SK-N-SH (cell line): ENCODE results near the gene TSPAN8. TPM values are rescaled to one million over a fixed set of nuclear protein-coding genes. Genes with fewer than 3 reads are reported as not detected.

Experiments used
- CTCF ChIA-PET: fragments of 300-600, 350-600 bp; formaldehyde crosslinking; extraction: SDS; loops from one replicate; lab custom pipeline; 2021; lab: Yijun Ruan, JAX
- POLR2A ChIA-PET: fragments of 350-600 bp; sonication (Branson Sonifier 250); formaldehyde crosslinking; extraction: SDS; loops from one replicate; lab custom pipeline; 2020; ENCODE audit warnings: antibody characterized with exemption, inconsistent platforms; lab: Yijun Ruan, JAX
- DNase-seq: peaks from one replicate; pipeline ENCODE4 v3.0.0; 2012
- H2AFZ ChIP-seq: fragments of 200-600 bp; sonication (generic); 2 replicates; pipeline ENCODE4 v1.8.1; 2016; ENCODE audit warnings: antibody characterized with exemption, mild to moderate bottlenecking, low read depth
- H3F3A ChIP-seq: fragments of 200-600 bp; sonication (generic); replicated peaks from 2 replicates; pipeline ENCODE3; 2016; ENCODE audit warnings: antibody characterized with exemption, mild to moderate bottlenecking; ENCODE audit not compliant: insufficient read depth
- H3K27ac ChIP-seq, 2 experiments: fragments of 200-500 bp in 1 of 2; fragments of 200-600 bp in 1 of 2; sonication (Bioruptor generic) in 1 of 2; sonication (generic), shearing (Covaris generic) in 1 of 2; 2 replicates each; pipeline versions ENCODE4 v1.5.1 to v1.6.1; 2014 to 2016; ENCODE audit warnings: low read depth in 2 of 2, inconsistent platforms in 1 of 2, low read length in 1 of 2, mild to moderate bottlenecking in 1 of 2, mixed read lengths in 1 of 2
- H3K27me3 ChIP-seq: fragments of 200-600 bp; sonication (generic), shearing (Covaris generic); 2 replicates; pipeline ENCODE4 v1.6.1; 2016; ENCODE audit warnings: mixed run types; ENCODE audit not compliant: insufficient read depth
- H3K36me3 ChIP-seq, 2 experiments: fragments of 200-500 bp in 1 of 2; fragments of 200-600 bp in 1 of 2; sonication (Bioruptor generic) in 1 of 2; sonication (generic) in 1 of 2; replicated peaks in 1 of 2; 2 replicates each; pipeline versions ENCODE3 to v1.5.1; 2014 to 2016; ENCODE audit warnings: low read length in 1 of 2, mild to moderate bottlenecking in 1 of 2; ENCODE audit not compliant: insufficient read depth in 2 of 2, control insufficient read depth in 1 of 2
- H3K4me1 ChIP-seq, 2 experiments: fragments of 200-500 bp in 1 of 2; fragments of 200-600 bp in 1 of 2; sonication (Bioruptor generic) in 1 of 2; sonication (generic), shearing (Covaris generic) in 1 of 2; 2 replicates each; pipeline versions ENCODE4 v1.5.1 to v1.6.1; 2014 to 2016; ENCODE audit warnings: low read depth in 1 of 2, low read length in 1 of 2, mixed run types in 1 of 2; ENCODE audit not compliant: insufficient read depth in 2 of 2, control insufficient read depth in 1 of 2
- H3K4me2 ChIP-seq: fragments of 200-600 bp; sonication (generic), shearing (Covaris generic); 2 replicates; pipeline ENCODE4 v1.6.1; 2017; ENCODE audit warnings: mixed run types
- H3K4me3 ChIP-seq, 2 experiments: fragments of 200-500 bp in 1 of 2; fragments of 200-600 bp in 1 of 2; sonication (Bioruptor generic) in 1 of 2; sonication (generic), shearing (Covaris generic) in 1 of 2; 2 replicates each; pipeline versions ENCODE4 v1.5.1 to v1.8.1; 2014 to 2016; ENCODE audit warnings: low read depth in 2 of 2, inconsistent platforms in 1 of 2, low read length in 1 of 2, mild to moderate bottlenecking in 1 of 2, mixed read lengths in 1 of 2, moderate library complexity in 1 of 2
- H3K79me2 ChIP-seq: fragments of 200-600 bp; sonication (generic); 2 replicates; pipeline ENCODE4 v1.8.1; 2017; ENCODE audit warnings: mild to moderate bottlenecking; ENCODE audit not compliant: insufficient read depth
- H3K9ac ChIP-seq: fragments of 200-600 bp; sonication (generic); 2 replicates; pipeline ENCODE4 v1.6.1; 2017; ENCODE audit warnings: mixed run types
- H3K9me2 ChIP-seq: fragments of 200-600 bp; sonication (generic); 2 replicates; pipeline ENCODE4 v1.6.1; 2017; ENCODE audit warnings: mixed run types
- H3K9me3 ChIP-seq: fragments of 200-600 bp; sonication (generic); 2 replicates; pipeline ENCODE4 v1.6.1; 2017; ENCODE audit warnings: mixed run types, mild to moderate bottlenecking, moderate library complexity
- H4K20me1 ChIP-seq: fragments of 200-600 bp; sonication (generic); 2 replicates; pipeline ENCODE4 v1.6.1; 2017; ENCODE audit warnings: mild to moderate bottlenecking, mixed run types; ENCODE audit not compliant: insufficient read depth
- CTCF ChIP-seq: fragments of 200-600 bp; sonication (generic); IDR thresholded peaks from 2 replicates; pipeline ENCODE4 v1.6.1; 2017; ENCODE audit warnings: antibody characterized with exemption, mild to moderate bottlenecking, moderate library complexity
- EP300 ChIP-seq, 2 experiments: IDR thresholded peaks; 2 replicates each; pipeline versions ENCODE4 v1.4.0 to v1.6.1; 2012; ENCODE audit warnings: borderline replicate concordance in 1 of 2, low read depth in 1 of 2, low read length in 1 of 2
- EZH2phosphoT487 ChIP-seq: fragments of 200-600 bp; sonication (generic); IDR thresholded peaks from 2 replicates; pipeline ENCODE4 v1.6.1; 2017; ENCODE audit warnings: low read depth, mixed run types, mild to moderate bottlenecking, antibody characterized with exemption, moderate library complexity, borderline replicate concordance
- FOSL2 ChIP-seq: IDR thresholded peaks from 2 replicates; pipeline ENCODE4 v1.4.0; 2012; ENCODE audit warnings: low read depth, mild to moderate bottlenecking, moderate library complexity, borderline replicate concordance
- FOXM1 ChIP-seq: IDR thresholded peaks from 2 replicates; pipeline ENCODE4 v1.4.0; 2012; ENCODE audit warnings: low read depth, mild to moderate bottlenecking
- GABPA ChIP-seq: IDR thresholded peaks from 2 replicates; pipeline ENCODE4 v1.4.0; 2012; ENCODE audit warnings: low read depth, mild to moderate bottlenecking
- JUND ChIP-seq: IDR thresholded peaks from 2 replicates; pipeline ENCODE4 v1.4.0; 2012
- MEF2A ChIP-seq: IDR thresholded peaks from 2 replicates; pipeline ENCODE4 v1.4.0; 2012; ENCODE audit warnings: low read depth, borderline replicate concordance
- MXI1 ChIP-seq: IDR thresholded peaks from 2 replicates; pipeline ENCODE4 v1.6.1; 2012; ENCODE audit warnings: mild to moderate bottlenecking, low read depth, low read length, improper control_type of control experiment
- NFIC ChIP-seq: IDR thresholded peaks from 2 replicates; pipeline ENCODE4 v1.4.0; 2012; ENCODE audit warnings: borderline replicate concordance
- RAD21 ChIP-seq: IDR thresholded peaks from 2 replicates; pipeline ENCODE4 v1.6.1; 2012; ENCODE audit warnings: mild to moderate bottlenecking, low read length
- RCOR1 ChIP-seq: fragments of 150-350 bp; IDR thresholded peaks from 2 replicates; pipeline ENCODE4 v1.6.1; 2017; ENCODE audit warnings: antibody characterized with exemption, low read length
- REST ChIP-seq: IDR thresholded peaks from 2 replicates; pipeline ENCODE4 v1.6.1; 2012; ENCODE audit warnings: mild to moderate bottlenecking, low read depth, low read length, moderate library complexity
- RXRA ChIP-seq: IDR thresholded peaks from 2 replicates; pipeline ENCODE4 v1.4.0; 2012; ENCODE audit warnings: low read depth, mild to moderate bottlenecking, borderline replicate concordance
- SIN3A ChIP-seq: IDR thresholded peaks from 2 replicates; pipeline ENCODE4 v1.6.1; 2012; ENCODE audit warnings: low read depth, mild to moderate bottlenecking, low read length, moderate library complexity, borderline replicate concordance
- WGBS: methylation state at CpG from one replicate; pipeline ENCODE4 v1.1.6; 2017; ENCODE audit warnings: low lambda C conversion rate; 5-methylcytosine and 5-hydroxymethylcytosine counted together
- polyA plus RNA-seq, 3 experiments: library from polyadenylated mRNA; depleted of rRNA; stranded (reverse); fragments of >200 nt; gene quantifications; 2 replicates each; pipeline ENCODE4 v1.2.3, GENCODE V29; 2012
- TF ChIP-seq, protein P1 (sequence below): fragments of 150-350 bp; IDR thresholded peaks from 2 replicates; pipeline ENCODE4 v1.6.1; 2016; ENCODE audit warnings: mild to moderate bottlenecking, low read depth, low read length
- TF ChIP-seq, protein P2 (sequence below): IDR thresholded peaks from 2 replicates; pipeline ENCODE4 v1.4.0; 2012; ENCODE audit warnings: low read depth, borderline replicate concordance
- TF ChIP-seq, protein P3 (sequence below): fragments of 150-350 bp; IDR thresholded peaks from 2 replicates; pipeline ENCODE4 v1.6.1; 2017; ENCODE audit warnings: antibody characterized with exemption, low read length, low read depth, borderline replicate concordance

Gene TSPAN8
- polyA plus RNA-seq, 1 of the 3 experiments (the other 2 are of a cell fraction) = 0.31 TPM

GRCh38 chr12:71107936-71108335 is 49.9 kb downstream of the TSPAN8 start:
- no peak overlapping the region for H3K27ac ChIP-seq
- no peaks in the 10 kb centered on the region for H4K20me1 ChIP-seq
- ChIA-PET POLR2A (no interaction called here), CTCF (interaction anchor here (0.9 kb wide), 1 partner anchor 284 kb away, joined by 3 read pairs; no protein-coding TSS in a partner anchor)
- 55% methylated on average over 1 of the region's 1 CpG for WGBS
- no peaks in the 10 kb centered on the region for H3K79me2 ChIP-seq
- no peaks in the 10 kb centered on the region for H3K36me3 ChIP-seq
- H3K4me2 ChIP-seq = no peak overlapping the region
- no peaks in the 10 kb centered on the region for H3K9me3 ChIP-seq
- no peaks in the 10 kb centered on the region for H3K27me3 ChIP-seq
- H3K9ac ChIP-seq = no peak overlapping the region
- H3F3A ChIP-seq = no peaks in the 10 kb centered on the region
- peaks cover 0 to 4% of the 10 kb centered on the region in 2 experiments; a peak in 1 of 4 replicates for H3K4me1 ChIP-seq
- TF ChIP-seq NFIC (no peak), JUND (no peak), RAD21 (no peak)
- TF ChIP-seq, protein P1, sequence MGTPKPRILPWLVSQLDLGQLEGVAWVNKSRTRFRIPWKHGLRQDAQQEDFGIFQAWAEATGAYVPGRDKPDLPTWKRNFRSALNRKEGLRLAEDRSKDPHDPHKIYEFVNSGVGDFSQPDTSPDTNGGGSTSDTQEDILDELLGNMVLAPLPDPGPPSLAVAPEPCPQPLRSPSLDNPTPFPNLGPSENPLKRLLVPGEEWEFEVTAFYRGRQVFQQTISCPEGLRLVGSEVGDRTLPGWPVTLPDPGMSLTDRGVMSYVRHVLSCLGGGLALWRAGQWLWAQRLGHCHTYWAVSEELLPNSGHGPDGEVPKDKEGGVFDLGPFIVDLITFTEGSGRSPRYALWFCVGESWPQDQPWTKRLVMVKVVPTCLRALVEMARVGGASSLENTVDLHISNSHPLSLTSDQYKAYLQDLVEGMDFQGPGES = no peak
- TF ChIP-seq, protein P2, sequence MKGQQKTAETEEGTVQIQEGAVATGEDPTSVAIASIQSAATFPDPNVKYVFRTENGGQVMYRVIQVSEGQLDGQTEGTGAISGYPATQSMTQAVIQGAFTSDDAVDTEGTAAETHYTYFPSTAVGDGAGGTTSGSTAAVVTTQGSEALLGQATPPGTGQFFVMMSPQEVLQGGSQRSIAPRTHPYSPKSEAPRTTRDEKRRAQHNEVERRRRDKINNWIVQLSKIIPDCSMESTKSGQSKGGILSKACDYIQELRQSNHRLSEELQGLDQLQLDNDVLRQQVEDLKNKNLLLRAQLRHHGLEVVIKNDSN = no peak
- H3K9me2 ChIP-seq = no peaks in the 10 kb centered on the region
- no peak for DNase-seq
- no peak overlapping the region for H2AFZ ChIP-seq
- no peak overlapping the region for H3K4me3 ChIP-seq

- H3K9me3 ChIP-seq = no peaks in the 10 kb centered on the region
- H3K9ac ChIP-seq = no peak overlapping the region
- ChIA-PET CTCF (no interaction called here), POLR2A (no interaction called here)
- H3K4me1 ChIP-seq = peaks cover 0 to 4% of the 10 kb centered on the region in 2 experiments; a peak in 1 of 4 replicates
- no peaks in the 10 kb centered on the region for H3K9me2 ChIP-seq
- H3K79me2 ChIP-seq = no peaks in the 10 kb centered on the region
- H3K27ac ChIP-seq = no peak overlapping the region; a peak in 1 of 4 replicates
- H3K4me2 ChIP-seq = no peak overlapping the region
- no peaks in the 10 kb centered on the region for H3F3A ChIP-seq
- H3K36me3 ChIP-seq = no peaks in the 10 kb centered on the region
- TF ChIP-seq EZH2phosphoT487 = no peak
- no peak for TF ChIP-seq NFIC
- no peak for TF ChIP-seq FOSL2
- TF ChIP-seq RXRA = no peak
- TF ChIP-seq REST = no peak
- no peak for TF ChIP-seq SIN3A
- no peak for TF ChIP-seq RAD21
- TF ChIP-seq GABPA = no peak
- no peak for TF ChIP-seq EP300 (IDR thresholded peaks at IDR 0.05; ENCODE audit: borderline replicate concordance in 1 of 2, low read depth in 1 of 2, low read length in 1 of 2)
- TF ChIP-seq, protein P1 = no peak
- TF ChIP-seq, protein P3, sequence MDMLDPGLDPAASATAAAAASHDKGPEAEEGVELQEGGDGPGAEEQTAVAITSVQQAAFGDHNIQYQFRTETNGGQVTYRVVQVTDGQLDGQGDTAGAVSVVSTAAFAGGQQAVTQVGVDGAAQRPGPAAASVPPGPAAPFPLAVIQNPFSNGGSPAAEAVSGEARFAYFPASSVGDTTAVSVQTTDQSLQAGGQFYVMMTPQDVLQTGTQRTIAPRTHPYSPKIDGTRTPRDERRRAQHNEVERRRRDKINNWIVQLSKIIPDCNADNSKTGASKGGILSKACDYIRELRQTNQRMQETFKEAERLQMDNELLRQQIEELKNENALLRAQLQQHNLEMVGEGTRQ = no peak
- no peak for TF ChIP-seq MXI1
- no peak for TF ChIP-seq CTCF
- TF ChIP-seq MEF2A = no peak
- no peak for TF ChIP-seq FOXM1
- no peak for TF ChIP-seq RCOR1
- no peaks in the 10 kb centered on the region for H4K20me1 ChIP-seq
- no peaks in the 10 kb centered on the region for H3K27me3 ChIP-seq
- no peak for DNase-seq
- no peak overlapping the region for H2AFZ ChIP-seq
- H3K4me3 ChIP-seq = no peak overlapping the region
Observed at GRCh38 chr12:71105956-71106355, 51.8 kb downstream of the TSPAN8 start.
